ENCODE results near the gene DLG5.

Gene DLG5

DNA sequence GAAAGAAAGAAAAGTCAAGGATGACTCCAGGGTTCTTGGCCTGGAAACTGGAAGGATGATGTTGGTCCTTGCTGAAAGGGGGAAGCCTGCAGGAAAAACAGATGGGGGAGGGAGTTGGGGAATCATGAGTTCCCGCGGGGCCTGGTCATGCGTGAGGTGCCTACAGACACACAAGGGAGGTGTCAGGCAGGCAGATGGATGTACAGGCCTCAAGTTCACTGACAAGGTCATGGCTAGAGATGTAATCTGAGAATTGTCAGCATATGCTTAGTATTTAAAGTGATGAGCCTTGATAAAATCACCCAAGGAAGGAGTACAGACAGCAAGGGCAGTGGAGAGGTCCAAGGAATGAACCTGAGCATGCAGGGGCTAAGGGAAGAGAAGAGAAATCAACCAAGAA is 46.8 kb downstream of the DLG5 start:
- Mint-ChIP-seq H3K27me3 (no peaks in the 10 kb centered on the region), H3K4me3 (no peak overlapping the region), H3K27ac (no peak overlapping the region)

DNA sequence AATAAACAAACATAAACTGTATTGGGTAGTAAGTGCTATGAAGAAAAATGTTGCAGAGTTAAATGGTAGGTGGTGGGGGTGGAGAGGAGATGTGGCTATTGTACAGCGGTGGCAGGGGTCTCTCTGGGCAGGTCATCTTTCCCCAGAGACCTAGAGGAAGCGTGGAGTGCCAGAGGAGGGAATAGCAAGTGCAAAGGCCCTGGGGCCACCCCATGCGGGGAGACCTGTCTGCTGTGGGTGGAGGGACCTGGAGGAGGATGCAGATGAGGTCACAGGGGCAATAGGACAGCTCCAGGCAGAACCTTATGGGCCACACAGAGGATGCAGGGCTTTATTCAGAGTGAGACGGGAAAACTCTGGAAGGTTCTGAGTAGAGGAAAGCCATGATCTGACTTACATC is 47.5 kb downstream of the DLG5 start:
- Mint-ChIP-seq H3K4me3 (no peak overlapping the region), H3K27me3 (no peaks in the 10 kb centered on the region), H3K36me3 (ENCODE audit: low read depth) (no peaks in the 10 kb centered on the region), H3K4me1 (ENCODE audit: low read depth) (peaks cover 16% of the 10 kb centered on the region), H3K9me3 (no peaks in the 10 kb centered on the region), H3K27ac (no peak overlapping the region)

More for the DNA sequence above, 46.8 kb downstream of the DLG5 start:
- H3K4me1 Mint-ChIP-seq (ENCODE audit: low read depth) = peaks cover 10% of the 10 kb centered on the region
- H3K36me3 Mint-ChIP-seq (ENCODE audit: low read depth) = no peaks in the 10 kb centered on the region
- no peaks in the 10 kb centered on the region for H3K9me3 Mint-ChIP-seq

DNA sequence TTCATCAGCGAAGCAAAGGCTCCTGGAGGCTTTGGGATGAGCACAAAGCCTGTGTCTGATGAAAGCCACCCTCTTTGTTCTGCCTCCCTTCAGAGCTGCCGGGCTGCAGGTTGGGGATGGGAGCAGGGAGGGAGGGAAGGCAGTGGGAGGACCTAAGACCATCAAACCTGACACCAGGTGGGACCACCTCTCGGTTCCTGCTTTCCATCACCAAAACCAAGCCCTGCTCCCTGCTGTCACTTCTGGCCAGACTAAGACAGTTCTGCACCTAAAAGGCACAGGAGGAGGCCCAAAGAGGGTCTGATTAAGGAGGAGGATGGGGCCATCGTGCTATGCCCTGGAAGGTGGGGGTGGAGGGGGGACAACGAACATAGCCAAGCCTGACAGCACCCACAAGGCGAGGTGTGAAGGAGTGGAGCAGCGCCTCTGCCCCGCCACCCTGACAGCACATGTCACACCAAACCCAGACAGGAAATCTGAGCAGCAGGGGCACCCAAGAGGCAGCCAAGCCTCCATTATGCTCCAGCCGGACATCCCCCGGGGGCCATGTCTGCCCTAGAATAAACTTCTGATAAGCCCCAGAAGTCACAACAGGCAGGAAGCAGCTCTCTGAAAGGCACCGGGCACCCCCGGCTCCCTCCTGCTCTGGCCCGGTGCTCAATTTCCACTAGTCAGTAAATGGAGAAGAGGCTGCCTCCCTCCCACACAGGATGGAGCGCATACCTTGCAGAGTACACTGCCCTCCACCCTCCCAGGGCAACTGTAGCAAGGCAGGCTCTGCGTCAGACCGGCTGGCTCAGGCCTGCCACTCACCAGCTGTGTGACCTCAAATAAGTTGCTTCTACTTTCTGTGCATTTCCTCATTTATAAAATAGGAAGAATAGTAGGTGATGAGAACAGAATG is 48.9 kb downstream of the DLG5 start:
- no peak overlapping the region for H3K4me3 Mint-ChIP-seq
- peaks cover 30% of the 10 kb centered on the region for H3K4me1 Mint-ChIP-seq (ENCODE audit: low read depth)
- no peaks in the 10 kb centered on the region for H3K9me3 Mint-ChIP-seq
- H3K27me3 Mint-ChIP-seq = no peaks in the 10 kb centered on the region
- no peak overlapping the region for H3K27ac Mint-ChIP-seq
- no peaks in the 10 kb centered on the region for H3K36me3 Mint-ChIP-seq (ENCODE audit: low read depth)

DNA sequence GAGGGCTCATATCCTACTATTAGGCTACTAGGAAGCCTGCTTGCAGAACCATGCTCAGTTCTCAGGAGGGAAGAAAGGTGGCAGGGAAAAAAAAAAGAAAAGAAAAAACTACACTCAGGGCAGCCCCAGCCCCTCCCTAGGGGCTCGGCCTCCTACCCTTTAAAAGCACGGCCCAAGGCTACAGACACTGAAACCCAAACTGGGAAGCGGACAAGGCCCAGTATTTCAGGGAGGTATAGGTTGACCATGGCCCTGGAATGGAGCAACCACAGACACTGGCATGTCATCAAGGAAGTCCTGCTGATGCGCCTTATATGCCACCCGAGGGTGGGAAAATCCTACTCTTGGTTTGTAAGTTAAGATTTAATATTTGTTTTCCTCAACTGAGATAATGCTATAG is 50.8 kb downstream of the DLG5 start:
- Mint-ChIP-seq H3K36me3 (ENCODE audit: low read depth) (no peaks in the 10 kb centered on the region), H3K4me3 (no peak overlapping the region), H3K27ac (no peak overlapping the region), H3K4me1 (ENCODE audit: low read depth) (peaks cover 31% of the 10 kb centered on the region), H3K27me3 (no peaks in the 10 kb centered on the region), H3K9me3 (no peaks in the 10 kb centered on the region)

DNA sequence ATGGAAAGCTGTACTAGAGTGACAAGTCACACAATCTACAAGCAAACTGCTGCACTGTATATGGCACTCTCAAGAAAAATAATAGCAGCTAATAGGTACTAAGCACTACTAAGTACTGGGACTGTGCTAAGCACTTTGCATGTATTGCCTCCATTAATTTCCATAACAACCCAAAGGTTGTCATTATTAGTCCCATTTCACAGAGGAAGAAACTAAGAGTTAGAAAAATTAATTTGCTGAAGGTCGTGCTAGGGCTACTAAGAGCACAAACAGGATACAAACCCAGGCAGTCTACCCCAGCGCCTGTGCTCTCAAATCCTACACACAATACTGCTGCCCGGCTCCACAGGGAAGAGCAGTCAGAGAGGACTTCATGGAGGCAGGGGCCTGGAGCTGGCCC is 51.7 kb downstream of the DLG5 start:
- no peaks in the 10 kb centered on the region for H3K9me3 Mint-ChIP-seq
- H3K36me3 Mint-ChIP-seq (ENCODE audit: low read depth) = no peaks in the 10 kb centered on the region
- no peaks in the 10 kb centered on the region for H3K27me3 Mint-ChIP-seq
- H3K4me3 Mint-ChIP-seq = no peak overlapping the region
- peaks cover 31% of the 10 kb centered on the region for H3K4me1 Mint-ChIP-seq (ENCODE audit: low read depth)
- no peak overlapping the region for H3K27ac Mint-ChIP-seq

DNA sequence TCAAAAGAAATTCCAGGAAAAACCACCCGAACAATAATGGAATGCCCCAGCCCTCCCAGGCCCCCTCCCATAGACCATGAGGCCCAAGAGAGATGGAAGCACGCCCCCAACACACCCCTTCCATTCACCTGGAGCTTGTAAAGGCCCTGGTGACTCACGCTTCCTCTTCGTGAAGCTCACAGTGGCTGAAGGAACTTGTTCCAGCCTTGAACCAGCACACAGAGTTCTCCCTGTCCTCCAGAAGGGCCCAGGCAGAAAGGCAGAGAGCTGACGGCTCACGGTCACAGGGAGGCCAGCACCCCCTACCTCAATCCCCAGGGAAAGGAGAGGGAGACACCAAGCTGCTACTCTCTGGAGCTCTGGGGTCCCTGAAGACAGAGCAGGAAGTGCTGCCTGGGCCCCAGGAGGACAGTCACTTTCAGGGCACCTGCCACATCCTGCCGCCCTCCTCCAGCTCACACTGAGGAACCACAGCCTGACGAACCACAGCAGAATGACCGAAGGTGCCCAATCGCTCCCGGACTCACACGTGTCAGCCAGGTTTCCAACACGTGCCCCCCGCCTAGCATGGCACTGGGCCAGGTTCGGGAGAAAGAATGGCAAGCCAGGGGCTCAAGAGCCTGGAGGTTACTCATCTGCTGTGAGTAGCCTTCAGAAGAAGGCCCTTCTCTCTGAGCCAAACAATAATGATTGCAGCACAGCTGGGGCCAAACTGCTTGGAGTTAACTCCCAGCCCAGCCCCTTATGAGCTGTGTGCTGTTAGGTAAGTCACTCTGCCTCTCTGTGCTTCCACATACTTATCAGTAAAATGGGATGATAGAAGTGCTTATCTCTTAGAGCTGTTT is 52.8 kb downstream of the DLG5 start:
- Mint-ChIP-seq H3K4me3 (no peak overlapping the region), H3K9me3 (no peaks in the 10 kb centered on the region), H3K27me3 (no peaks in the 10 kb centered on the region), H3K27ac (peak overlapping the region; percentile 87), H3K36me3 (ENCODE audit: low read depth) (no peaks in the 10 kb centered on the region), H3K4me1 (ENCODE audit: low read depth) (peaks cover 31% of the 10 kb centered on the region)

DNA sequence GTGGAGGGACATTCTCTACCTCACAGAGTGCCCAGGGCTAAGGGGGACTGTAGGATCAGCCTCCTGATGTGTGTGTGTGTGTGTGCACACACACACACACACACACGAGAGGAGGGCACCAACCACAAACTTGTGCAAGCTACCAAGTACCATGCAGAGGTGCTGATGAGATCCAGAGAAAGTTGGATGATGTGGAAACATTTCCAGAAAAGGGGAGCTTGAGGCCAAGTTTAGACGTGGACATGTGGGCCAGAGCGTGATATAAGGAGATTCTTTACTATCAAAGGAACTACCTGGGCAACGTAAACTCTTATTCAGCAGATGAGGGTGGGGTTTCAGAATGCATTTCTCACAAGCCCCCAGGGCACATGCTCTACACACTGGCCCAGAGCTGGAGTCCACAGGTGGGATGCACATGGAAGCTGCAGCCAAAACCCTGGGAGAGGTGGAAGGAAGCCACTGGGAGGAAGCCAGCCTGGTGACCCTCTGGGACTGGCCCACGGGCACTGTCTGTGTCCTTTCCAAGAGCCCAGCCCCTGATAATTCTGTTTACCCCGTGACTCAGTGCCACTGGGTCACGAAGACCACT is 53.5 kb downstream of the DLG5 start:
- Mint-ChIP-seq H3K27me3 (no peaks in the 10 kb centered on the region), H3K9me3 (no peaks in the 10 kb centered on the region), H3K4me1 (ENCODE audit: low read depth) (peaks cover 24% of the 10 kb centered on the region), H3K36me3 (ENCODE audit: low read depth) (no peaks in the 10 kb centered on the region), H3K27ac (no peak overlapping the region), H3K4me3 (no peak overlapping the region)

DNA sequence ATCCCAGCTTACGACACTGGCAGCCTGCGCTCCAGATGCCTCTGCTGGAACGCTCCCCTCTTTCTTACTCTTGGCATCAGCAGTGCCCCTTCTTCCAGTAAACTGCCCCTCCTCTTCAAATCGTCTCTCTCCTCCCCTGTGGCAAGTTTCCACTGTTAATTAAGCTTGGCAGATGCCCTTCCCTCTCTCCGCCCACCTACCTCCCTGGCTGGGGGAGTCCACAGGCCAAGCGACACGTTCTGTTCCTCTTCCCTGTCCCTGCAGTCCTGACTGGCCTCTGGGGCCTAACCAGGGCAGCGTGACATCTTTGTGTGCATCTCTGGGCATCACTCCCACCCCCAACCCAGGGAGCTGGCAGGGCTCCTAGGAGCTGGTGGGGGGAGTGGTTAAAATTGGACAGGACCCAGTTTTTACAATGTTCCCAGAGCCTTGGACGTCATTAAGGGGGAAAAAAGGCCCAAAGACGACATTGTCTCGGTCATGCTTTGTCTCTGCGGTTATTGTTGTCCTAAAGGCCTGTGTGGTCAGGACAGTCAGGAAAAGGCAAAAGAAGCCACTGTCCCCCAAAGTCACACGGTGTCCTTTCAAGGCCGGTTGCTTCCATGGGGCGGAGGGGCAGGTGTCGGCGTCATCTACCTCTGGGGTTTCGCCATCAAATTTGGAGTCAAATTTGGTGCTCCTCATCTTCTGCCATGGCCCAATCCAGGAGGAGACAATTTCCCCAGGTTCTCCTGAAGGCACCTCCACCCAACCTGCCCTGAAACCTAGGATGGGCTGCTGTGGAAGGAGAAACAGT is 54.2 kb downstream of the DLG5 start:
- Mint-ChIP-seq H3K9me3 (no peaks in the 10 kb centered on the region), H3K4me1 (ENCODE audit: low read depth) (peaks cover 22% of the 10 kb centered on the region), H3K36me3 (ENCODE audit: low read depth) (no peaks in the 10 kb centered on the region), H3K4me3 (no peak overlapping the region), H3K27ac (no peak overlapping the region), H3K27me3 (no peaks in the 10 kb centered on the region)

DNA sequence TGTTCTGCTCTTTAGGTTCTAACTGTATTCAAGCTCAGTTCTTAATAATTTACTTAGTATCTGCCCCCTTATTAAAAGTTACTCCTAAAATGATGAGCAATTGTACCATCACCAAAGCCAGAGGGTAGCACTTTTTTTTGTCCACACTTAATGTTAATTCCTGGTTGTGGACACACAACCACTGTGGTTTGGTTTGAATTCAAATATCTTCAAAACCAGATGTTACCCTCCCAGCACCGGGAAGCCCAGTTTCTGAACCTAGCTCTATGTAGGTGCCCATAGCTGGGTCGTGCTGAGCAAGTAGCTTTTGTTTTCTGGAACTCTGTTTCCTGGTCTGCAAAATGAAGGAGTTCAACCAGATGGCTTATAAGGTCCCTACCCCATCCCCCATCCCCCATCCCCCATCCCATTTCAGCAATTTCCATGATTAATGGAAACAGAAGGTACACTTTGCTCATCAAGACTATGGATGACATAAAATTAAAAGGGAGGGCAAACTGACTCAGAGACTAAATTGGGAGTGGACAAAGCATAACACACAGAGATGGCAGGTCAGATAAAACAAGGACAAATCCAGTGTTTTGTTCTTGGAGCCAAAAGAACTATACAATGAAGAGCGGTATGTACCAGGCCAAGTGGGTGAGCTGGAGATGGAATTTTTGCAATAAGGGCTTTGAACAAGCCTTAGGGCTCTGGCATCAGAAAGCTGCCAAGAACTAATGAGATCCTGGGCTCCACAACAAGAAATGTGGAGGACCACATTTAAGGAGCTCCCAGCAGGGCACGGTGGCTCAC is 56.7 kb downstream of the DLG5 start:
- H3K27me3 Mint-ChIP-seq = no peaks in the 10 kb centered on the region
- H3K36me3 Mint-ChIP-seq (ENCODE audit: low read depth) = no peaks in the 10 kb centered on the region
- peaks cover 22% of the 10 kb centered on the region for H3K4me1 Mint-ChIP-seq (ENCODE audit: low read depth)
- H3K4me3 Mint-ChIP-seq = no peak overlapping the region
- H3K9me3 Mint-ChIP-seq = no peaks in the 10 kb centered on the region
- H3K27ac Mint-ChIP-seq = peak overlapping the region; percentile 41

DNA sequence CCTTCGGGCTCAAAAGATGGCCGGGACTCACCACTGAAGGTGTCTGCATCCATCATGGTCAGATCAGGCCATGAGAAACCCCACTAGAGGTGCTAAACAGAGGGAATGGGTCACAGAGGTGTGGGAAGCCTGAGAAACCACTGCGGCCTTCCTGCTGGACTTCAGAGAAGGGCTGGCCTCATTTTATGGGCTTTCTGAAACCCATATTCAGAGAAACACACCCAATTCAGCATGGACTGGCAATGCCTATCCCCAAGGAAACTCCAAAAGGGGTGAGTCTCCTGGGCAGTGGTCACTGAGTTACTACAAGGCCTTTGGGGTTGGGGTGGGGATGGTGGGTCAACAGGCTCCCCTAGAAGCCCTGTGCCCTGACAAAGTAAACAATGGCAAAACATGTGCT is 58.0 kb downstream of the DLG5 start:
- Mint-ChIP-seq H3K9me3 (no peaks in the 10 kb centered on the region), H3K27me3 (no peaks in the 10 kb centered on the region), H3K4me3 (no peak overlapping the region), H3K4me1 (ENCODE audit: low read depth) (peaks cover 9% of the 10 kb centered on the region), H3K27ac (no peak overlapping the region), H3K36me3 (ENCODE audit: low read depth) (no peaks in the 10 kb centered on the region)

DNA sequence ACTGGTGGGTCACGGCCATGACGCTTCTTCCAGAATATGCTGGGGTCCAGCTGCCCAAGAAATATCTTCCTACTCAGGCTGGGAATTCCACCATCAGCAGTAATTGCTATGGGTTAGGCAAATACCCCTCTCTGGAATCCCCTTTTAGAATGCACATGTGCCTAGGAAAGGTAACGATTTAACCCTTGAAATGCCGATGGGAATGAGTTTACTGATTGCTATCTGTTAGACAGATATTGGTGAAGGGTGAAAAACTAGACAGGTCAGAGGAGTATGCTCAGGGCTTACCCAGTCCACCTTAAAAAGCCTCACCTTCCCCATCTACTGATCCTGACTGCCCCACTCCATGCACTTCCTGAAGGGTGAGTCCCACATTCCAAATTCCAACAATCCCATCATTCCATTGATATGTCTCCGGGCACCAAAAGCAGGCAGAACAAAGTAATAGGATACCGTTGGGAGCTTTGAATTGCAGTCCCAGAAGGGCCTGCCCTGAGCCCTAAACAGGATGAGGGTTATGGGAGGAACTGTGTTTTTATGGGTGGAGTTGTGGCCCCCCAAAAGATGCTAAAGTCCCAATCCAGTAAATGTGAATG is 59.3 kb downstream of the DLG5 start:
- Mint-ChIP-seq H3K27ac (no peak overlapping the region), H3K27me3 (no peaks in the 10 kb centered on the region), H3K9me3 (no peaks in the 10 kb centered on the region), H3K4me3 (no peak overlapping the region), H3K4me1 (ENCODE audit: low read depth) (no peaks in the 10 kb centered on the region), H3K36me3 (ENCODE audit: low read depth) (no peaks in the 10 kb centered on the region)

DNA sequence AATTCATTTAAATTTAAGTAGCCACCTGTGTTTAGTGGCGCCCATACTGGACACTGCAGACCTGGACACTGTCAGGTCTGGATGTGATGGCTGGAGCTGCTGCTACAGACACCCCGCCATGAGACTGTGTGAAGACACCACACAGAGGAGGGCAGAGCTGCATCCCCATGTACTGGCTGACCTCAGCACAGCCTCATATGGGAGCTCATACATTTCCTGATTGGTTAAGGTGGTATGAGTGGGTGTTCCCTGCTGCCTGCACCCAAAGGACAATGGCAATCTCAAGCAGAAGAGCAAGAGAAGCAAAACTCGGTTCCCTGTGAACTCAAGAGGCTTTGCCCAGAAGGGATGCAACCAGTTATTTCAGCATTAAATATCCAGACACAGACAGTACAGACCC is 60.0 kb downstream of the DLG5 start:
- Mint-ChIP-seq H3K36me3 (ENCODE audit: low read depth) (no peaks in the 10 kb centered on the region), H3K27me3 (no peaks in the 10 kb centered on the region), H3K4me3 (no peak overlapping the region), H3K9me3 (no peaks in the 10 kb centered on the region), H3K4me1 (ENCODE audit: low read depth) (no peaks in the 10 kb centered on the region), H3K27ac (no peak overlapping the region)

DNA sequence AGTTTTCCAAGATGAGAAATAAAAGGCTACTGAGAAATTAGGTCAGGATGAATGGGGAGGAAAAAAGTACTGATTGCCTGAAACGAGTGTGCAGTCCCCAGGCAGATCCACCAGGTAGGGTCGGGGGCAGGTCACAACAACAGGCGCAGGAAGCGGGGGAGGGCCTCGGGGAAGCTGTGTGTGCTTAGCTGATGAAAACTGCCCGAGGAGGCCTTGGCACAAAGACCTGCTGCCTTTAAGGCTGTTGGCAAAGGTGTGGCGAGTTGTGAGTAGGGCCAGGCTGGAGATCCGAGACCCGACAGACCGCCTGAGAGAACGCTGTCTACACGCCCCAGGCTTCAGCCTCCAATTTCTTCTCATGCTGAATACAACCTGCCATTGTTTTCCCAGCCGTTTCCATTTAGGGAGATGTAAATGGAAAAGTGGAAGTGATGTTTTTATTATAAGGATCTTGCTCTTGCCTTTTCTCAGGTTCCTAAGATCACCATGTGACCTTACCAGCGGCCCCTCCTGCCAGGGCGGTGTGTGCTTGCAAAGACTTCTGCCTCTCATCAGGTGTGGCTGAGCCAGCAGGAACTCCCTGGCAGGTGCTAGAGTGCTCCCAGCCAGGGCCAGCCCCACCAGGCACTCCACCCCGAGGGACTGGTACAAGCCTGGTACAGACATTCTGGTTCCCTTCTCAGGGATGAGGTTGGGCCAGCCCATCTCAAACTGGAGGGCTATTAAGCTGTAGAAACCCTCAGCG is 60.8 kb downstream of the DLG5 start:
- Mint-ChIP-seq H3K36me3 (ENCODE audit: low read depth) (no peaks in the 10 kb centered on the region), H3K4me3 (no peak overlapping the region), H3K27ac (no peak overlapping the region), H3K27me3 (no peaks in the 10 kb centered on the region), H3K9me3 (no peaks in the 10 kb centered on the region), H3K4me1 (ENCODE audit: low read depth) (no peaks in the 10 kb centered on the region)

All from stimulated activated naive CD8-positive, alpha-beta T cell treated with anti-CD3 and anti-CD28 coated beads, Interleukin-15, Interleukin-2, amounts not matched to agents 100 ng/mL and 50 ng/mL, for 24 hours (primary cell).